Gastroesophageal sphincter (tissue), 3 donors: ENCODE results near the gene MCMBP.

ENCODE experiments used
- CTCF ChIP-seq, 4 experiments: fragments of 200-600 bp in 2 of 4; fragments of 450-650 bp in 2 of 4; sonication (generic) in 1 of 4; IDR thresholded peaks; one replicate each; pipeline ENCODE4 v1.5.1; 2017 to 2019; ENCODE audit warnings: antibody characterized with exemption in 4 of 4, mild to moderate bottlenecking in 2 of 4, moderate library complexity in 2 of 4
- EP300 ChIP-seq: sonication (generic); formaldehyde crosslinking; IDR thresholded peaks from one replicate; pipeline ENCODE4 v1.6.1; 2017; ENCODE audit warnings: antibody characterized with exemption, mild to moderate bottlenecking

GRCh38 chr10:119853574-119853973 lies 19.1 kb downstream of the MCMBP start:
- no peak for TF ChIP-seq CTCF (IDR thresholded peaks at IDR 0.05)
- no peak for TF ChIP-seq EP300
